HepG2 (cell line): ENCODE measurements around the gene S100A5. TPM values are rescaled to one million over a fixed set of nuclear protein-coding genes. Genes with fewer than 3 reads are reported as not detected.

Experiments
- ARHGAP35 ChIP-seq: sonication (generic); formaldehyde crosslinking; IDR thresholded peaks from 2 replicates; pipeline ENCODE4 v1.9.0; 2022; ENCODE audit warnings: mild to moderate bottlenecking, inconsistent platforms, moderate library complexity, missing genetic modification reagents, borderline replicate concordance
- BCL6 ChIP-seq: IDR thresholded peaks from 2 replicates; pipeline ENCODE4 v1.6.1; 2016; ENCODE audit warnings: missing genetic modification reagents, missing compliant biosample characterization
- ERF ChIP-seq: IDR thresholded peaks from 2 replicates; pipeline ENCODE4 v1.6.1; 2018; ENCODE audit warnings: missing biosample characterization, missing genetic modification reagents
- HNRNPK ChIP-seq: fragments of 200-400 bp; formaldehyde crosslinking; IDR thresholded peaks from 2 replicates; pipeline ENCODE4 v1.6.1; 2018; ENCODE audit warnings: low read length, low read depth, moderate library complexity, mild to moderate bottlenecking; ENCODE audit not compliant: poor library complexity, severe bottlenecking
- KDM3A ChIP-seq: IDR thresholded peaks from 2 replicates; pipeline ENCODE4 v1.6.1; 2018; ENCODE audit warnings: low read depth, missing compliant biosample characterization
- MZF1 ChIP-seq: sonication (generic); formaldehyde crosslinking; IDR thresholded peaks from 2 replicates; pipeline ENCODE4 v1.8.1; 2023; ENCODE audit warnings: mild to moderate bottlenecking, missing genetic modification reagents, borderline replicate concordance
- NR2C2 ChIP-seq: sonication (generic); formaldehyde crosslinking; IDR thresholded peaks from 2 replicates; pipeline ENCODE4 v1.4.0; 2020; ENCODE audit warnings: missing genetic modification reagents, mild to moderate bottlenecking, moderate library complexity, borderline replicate concordance
- PHB2 ChIP-seq: fragments of 450-650 bp; IDR thresholded peaks from 2 replicates; pipeline ENCODE4 v1.6.1; 2018; ENCODE audit not compliant: partially characterized antibody
- RBAK ChIP-seq: sonication (generic); formaldehyde crosslinking; IDR thresholded peaks from 2 replicates; pipeline ENCODE4 v1.5.1; 2020; ENCODE audit warnings: mild to moderate bottlenecking, missing genetic modification reagents
- SMAD9 ChIP-seq: sonication (generic); formaldehyde crosslinking; IDR thresholded peaks from 2 replicates; pipeline ENCODE4 v1.5.1; 2020; ENCODE audit warnings: mild to moderate bottlenecking, missing genetic modification reagents
- SMARCC2 ChIP-seq: fragments of 450-650 bp; IDR thresholded peaks from 2 replicates; pipeline ENCODE4 v1.6.1; 2017; ENCODE audit warnings: antibody characterized with exemption, mild to moderate bottlenecking
- SP1 ChIP-seq, 2 experiments: fragments of 450-650 bp in 1 of 2; sonication (generic) in 1 of 2; formaldehyde crosslinking in 1 of 2; IDR thresholded peaks; 2 replicates each; pipeline versions ENCODE4 v1.4.0 to v1.6.1; 2016 to 2020; ENCODE audit warnings: missing genetic modification reagents in 1 of 2
- SRSF1 ChIP-seq: fragments of 200-400 bp; formaldehyde crosslinking; optimal IDR thresholded peaks from 2 replicates; pipeline ENCODE3; 2017; ENCODE audit warnings: mild to moderate bottlenecking, low read depth, low read length, moderate library complexity
- SRSF9 ChIP-seq: fragments of 200-400 bp; formaldehyde crosslinking; IDR thresholded peaks from 2 replicates; pipeline ENCODE4 v1.6.1; 2018; ENCODE audit warnings: borderline replicate concordance, mild to moderate bottlenecking, low read depth, low read length; ENCODE audit not compliant: insufficient read depth, poor library complexity, severe bottlenecking
- YY1 ChIP-seq: IDR thresholded peaks from 2 replicates; pipeline ENCODE4 v1.6.1; 2011; ENCODE audit warnings: low read length, low read depth, moderate library complexity, mild to moderate bottlenecking; ENCODE audit not compliant: insufficient read depth, insufficient replicate concordance
- ZKSCAN8 ChIP-seq: IDR thresholded peaks from 2 replicates; pipeline ENCODE4 v1.6.1; 2016; ENCODE audit warnings: borderline replicate concordance, missing genetic modification reagents, missing compliant biosample characterization
- ZNF260 ChIP-seq: sonication (generic); formaldehyde crosslinking; IDR thresholded peaks from 2 replicates; pipeline ENCODE4 v1.4.0; 2020; ENCODE audit warnings: missing genetic modification reagents, low read depth, mild to moderate bottlenecking, borderline replicate concordance
- ZNF44 ChIP-seq: sonication (generic); formaldehyde crosslinking; IDR thresholded peaks from 2 replicates; pipeline ENCODE4 v1.5.1; 2020; ENCODE audit warnings: mild to moderate bottlenecking, missing genetic modification reagents
- ZNF766 ChIP-seq: sonication (generic); formaldehyde crosslinking; IDR thresholded peaks from 2 replicates; pipeline ENCODE4 v1.5.0; 2020; ENCODE audit warnings: missing genetic modification reagents, borderline replicate concordance
- ZNF773 ChIP-seq: sonication (generic); formaldehyde crosslinking; IDR thresholded peaks from 2 replicates; pipeline ENCODE4 v1.4.0; 2020; ENCODE audit warnings: missing genetic modification reagents, borderline replicate concordance
- ZNF781 ChIP-seq: sonication (generic); formaldehyde crosslinking; IDR thresholded peaks from 2 replicates; pipeline ENCODE4 v1.5.1; 2020; ENCODE audit warnings: borderline replicate concordance, mild to moderate bottlenecking, missing genetic modification reagents; ENCODE audit errors: not compliant biosample characterization
- ZNF83 ChIP-seq: sonication (generic); formaldehyde crosslinking; IDR thresholded peaks from 2 replicates; pipeline ENCODE4 v1.4.0; 2020; ENCODE audit warnings: missing genetic modification reagents, mild to moderate bottlenecking, borderline replicate concordance
- polyA plus RNA-seq, 8 experiments: library from polyadenylated mRNA; depleted of rRNA in 3 of 8; stranded (reverse) in 7 of 8; unstranded in 1 of 8; fragments of >200 nt; fragmentation: Illumina TruSeq in 4 of 8; extraction: Trizol in 4 of 8; gene quantifications; 2 replicates each; pipeline versions ENCODE4 v1.2.1 to v1.2.3, GENCODE V29; 2011 to 2016; ENCODE audit warnings: low read depth in 4 of 8, missing spikeins in 1 of 8, mixed read lengths in 1 of 8; ENCODE audit not compliant: insufficient read depth in 1 of 8
- total RNA-seq, 5 experiments: library from RNA; depleted of rRNA; stranded (reverse); fragments of >200 nt; fragmentation: Illumina TruSeq; extraction: Trizol; gene quantifications; 2 replicates each; pipeline ENCODE4 v1.2.3, GENCODE V29; 2016; ENCODE audit warnings: low read depth in 1 of 5
- TF ChIP-seq, protein P1 (sequence below): sonication (generic); formaldehyde crosslinking; IDR thresholded peaks from 2 replicates; pipeline ENCODE4 v1.4.0; 2020; ENCODE audit warnings: missing genetic modification reagents
- TF ChIP-seq, protein P2 (sequence below): IDR thresholded peaks from 2 replicates; pipeline ENCODE4 v1.6.1; 2016; ENCODE audit warnings: mild to moderate bottlenecking, missing biosample characterization, missing genetic modification reagents
- TF ChIP-seq, protein P3 (sequence below): sonication (generic); formaldehyde crosslinking; IDR thresholded peaks from 2 replicates; pipeline ENCODE4 v1.4.0; 2020; ENCODE audit warnings: mild to moderate bottlenecking, missing genetic modification reagents

The S100A5 gene
- total and polyA plus RNA-seq, 2 of the 13 experiments (the other 11 are each of a cell fraction or from before 2014, with no cell fraction given) = not detected

DNA sequence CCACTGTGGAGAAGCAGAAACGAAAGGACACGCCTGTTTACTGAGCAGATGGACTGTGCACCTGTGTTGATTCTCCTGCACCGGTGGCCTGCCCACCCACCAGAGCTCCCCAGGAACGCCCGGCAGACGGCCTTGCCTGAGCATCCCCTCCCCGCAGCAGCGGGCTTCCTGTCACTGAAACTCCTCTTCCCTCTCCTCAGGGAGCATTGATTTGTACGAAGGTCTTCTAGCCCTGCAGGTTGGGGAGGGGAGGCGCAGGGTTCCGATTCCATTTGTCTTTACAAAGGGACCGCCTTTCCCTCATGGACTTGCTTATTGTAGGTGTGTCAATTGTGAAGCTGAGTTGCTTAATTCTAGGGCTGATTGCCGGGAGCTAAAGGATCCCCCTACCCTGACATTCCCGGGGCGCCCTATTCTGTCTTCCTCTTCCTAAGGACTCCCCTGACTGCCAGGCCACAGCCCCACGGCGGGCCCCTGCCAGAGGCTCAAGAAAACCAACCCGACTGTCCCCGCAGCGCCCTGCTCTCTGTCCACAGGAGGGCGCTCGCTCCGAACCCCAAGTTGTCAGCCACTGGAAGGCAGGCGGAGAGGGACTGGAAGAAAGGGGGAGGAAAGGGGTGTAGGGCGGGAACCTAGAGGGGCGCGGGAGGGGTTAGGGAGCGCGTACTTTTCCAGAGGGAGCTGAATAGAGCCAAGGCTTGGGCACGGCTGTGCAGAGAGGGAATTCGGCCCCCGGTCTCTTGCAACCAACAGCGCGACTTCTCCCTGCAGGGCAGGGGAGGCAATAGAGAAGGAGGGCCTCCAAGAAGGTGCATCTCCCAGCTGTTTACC is 7.8 kb downstream of the S100A5 start (continued):
- TF ChIP-seq ZNF781 (CRISPR knock-in tag) (peak; percentile 44), ZNF766 (CRISPR knock-in tag) (no peak), ZNF773 (CRISPR knock-in tag) (no peak), SRSF9 (no peak), ARHGAP35 (CRISPR knock-in tag) (no peak), SP1 (IDR thresholded peaks at IDR 0.05) (no peak), SP1 (CRISPR knock-in tag; IDR thresholded peaks at IDR 0.05) (no peak), ZNF44 (CRISPR knock-in tag) (no peak), YY1 (peak; percentile 17), ERF (0 out of 2 replicates have a peak, but pooled peaks have one; percentile 38), ZNF83 (no peak), NR2C2 (CRISPR knock-in tag) (no peak), RBAK (no peak), SRSF1 (no peak), HNRNPK (no peak), MZF1 (CRISPR knock-in tag) (no peak), SMAD9 (CRISPR knock-in tag) (no peak), PHB2 (no peak), BCL6 (CRISPR knock-in tag) (peak; percentile 42; the same call in 1 of the 2 replicates), SMARCC2 (no peak), ZNF260 (no peak), KDM3A (0 out of 2 replicates have a peak, but pooled peaks have one; percentile 23), ZKSCAN8 (CRISPR knock-in tag) (no peak)
- TF ChIP-seq, protein P1, sequence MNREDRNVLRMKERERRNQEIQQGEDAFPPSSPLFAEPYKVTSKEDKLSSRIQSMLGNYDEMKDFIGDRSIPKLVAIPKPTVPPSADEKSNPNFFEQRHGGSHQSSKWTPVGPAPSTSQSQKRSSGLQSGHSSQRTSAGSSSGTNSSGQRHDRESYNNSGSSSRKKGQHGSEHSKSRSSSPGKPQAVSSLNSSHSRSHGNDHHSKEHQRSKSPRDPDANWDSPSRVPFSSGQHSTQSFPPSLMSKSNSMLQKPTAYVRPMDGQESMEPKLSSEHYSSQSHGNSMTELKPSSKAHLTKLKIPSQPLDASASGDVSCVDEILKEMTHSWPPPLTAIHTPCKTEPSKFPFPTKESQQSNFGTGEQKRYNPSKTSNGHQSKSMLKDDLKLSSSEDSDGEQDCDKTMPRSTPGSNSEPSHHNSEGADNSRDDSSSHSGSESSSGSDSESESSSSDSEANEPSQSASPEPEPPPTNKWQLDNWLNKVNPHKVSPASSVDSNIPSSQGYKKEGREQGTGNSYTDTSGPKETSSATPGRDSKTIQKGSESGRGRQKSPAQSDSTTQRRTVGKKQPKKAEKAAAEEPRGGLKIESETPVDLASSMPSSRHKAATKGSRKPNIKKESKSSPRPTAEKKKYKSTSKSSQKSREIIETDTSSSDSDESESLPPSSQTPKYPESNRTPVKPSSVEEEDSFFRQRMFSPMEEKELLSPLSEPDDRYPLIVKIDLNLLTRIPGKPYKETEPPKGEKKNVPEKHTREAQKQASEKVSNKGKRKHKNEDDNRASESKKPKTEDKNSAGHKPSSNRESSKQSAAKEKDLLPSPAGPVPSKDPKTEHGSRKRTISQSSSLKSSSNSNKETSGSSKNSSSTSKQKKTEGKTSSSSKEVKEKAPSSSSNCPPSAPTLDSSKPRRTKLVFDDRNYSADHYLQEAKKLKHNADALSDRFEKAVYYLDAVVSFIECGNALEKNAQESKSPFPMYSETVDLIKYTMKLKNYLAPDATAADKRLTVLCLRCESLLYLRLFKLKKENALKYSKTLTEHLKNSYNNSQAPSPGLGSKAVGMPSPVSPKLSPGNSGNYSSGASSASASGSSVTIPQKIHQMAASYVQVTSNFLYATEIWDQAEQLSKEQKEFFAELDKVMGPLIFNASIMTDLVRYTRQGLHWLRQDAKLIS (CRISPR knock-in tag) = no peak
- TF ChIP-seq, protein P2, sequence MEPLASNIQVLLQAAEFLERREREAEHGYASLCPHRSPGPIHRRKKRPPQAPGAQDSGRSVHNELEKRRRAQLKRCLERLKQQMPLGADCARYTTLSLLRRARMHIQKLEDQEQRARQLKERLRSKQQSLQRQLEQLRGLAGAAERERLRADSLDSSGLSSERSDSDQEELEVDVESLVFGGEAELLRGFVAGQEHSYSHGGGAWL (CRISPR knock-in tag) = no peak
- TF ChIP-seq, protein P3, sequence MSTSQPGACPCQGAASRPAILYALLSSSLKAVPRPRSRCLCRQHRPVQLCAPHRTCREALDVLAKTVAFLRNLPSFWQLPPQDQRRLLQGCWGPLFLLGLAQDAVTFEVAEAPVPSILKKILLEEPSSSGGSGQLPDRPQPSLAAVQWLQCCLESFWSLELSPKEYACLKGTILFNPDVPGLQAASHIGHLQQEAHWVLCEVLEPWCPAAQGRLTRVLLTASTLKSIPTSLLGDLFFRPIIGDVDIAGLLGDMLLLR (CRISPR knock-in tag) = no peak
